Transverse colon (tissue), 4 donors: ENCODE results near the gene P3H3.

Experiments used
- CTCF ChIP-seq, 5 experiments: fragments of 200-600 bp in 3 of 5; fragments of 450-650 bp in 2 of 5; sonication (generic) in 3 of 5; IDR thresholded peaks; 1 replicate in 2 of 5; 2 replicates in 3 of 5; pipeline ENCODE4 v1.5.1; 2016 to 2017; ENCODE audit warnings: antibody characterized with exemption in 5 of 5, inconsistent platforms in 3 of 5, mild to moderate bottlenecking in 2 of 5, moderate library complexity in 1 of 5
- EP300 ChIP-seq: sonication (generic); formaldehyde crosslinking; IDR thresholded peaks from one replicate; pipeline ENCODE4 v1.6.1; 2017; ENCODE audit warnings: antibody characterized with exemption, low read depth
- POLR2A ChIP-seq: fragments of 450-650 bp; IDR thresholded peaks from one replicate; pipeline ENCODE4 v1.6.1; 2016; ENCODE audit warnings: antibody characterized with exemption, mild to moderate bottlenecking, moderate library complexity
- POLR2AphosphoS5 ChIP-seq, 3 donors: sonication (generic); formaldehyde crosslinking; IDR thresholded peaks; one replicate each; pipeline ENCODE4 v1.6.1; 2016; ENCODE audit warnings: antibody characterized with exemption in 3 of 3

GRCh38 chr12:6823182-6824084 lies 4.8 kb upstream of the P3H3 start:
- TF ChIP-seq POLR2A: no peak
- no peak for TF ChIP-seq CTCF (IDR thresholded peaks at IDR 0.05)
- no peak for TF ChIP-seq POLR2AphosphoS5 (IDR thresholded peaks at IDR 0.05)
- no peak for TF ChIP-seq EP300
